ENCODE measurements around the gene PPT1. TPM values are rescaled to one million over a fixed set of nuclear protein-coding genes. Genes with fewer than 3 reads are reported as not detected.

The PPT1 gene
- total RNA-seq, 1 experiment from 2014 or later = 46.8 TPM

- TF ChIP-seq EZH2phosphoT487 (IDR thresholded peaks at IDR 0.05; ENCODE audit: borderline replicate concordance) = no peak
- TF ChIP-seq JUND (IDR thresholded peaks at IDR 0.05) = no peak
- TF ChIP-seq ELF1 (IDR thresholded peaks at IDR 0.05; ENCODE audit: borderline replicate concordance, low read depth) = no peak
- TF ChIP-seq CEBPB (IDR thresholded peaks at IDR 0.05; ENCODE audit: low read depth) = no peak
- no peak for TF ChIP-seq RAD21 (IDR thresholded peaks at IDR 0.05; ENCODE audit: low read depth)
- TF ChIP-seq SP1 (IDR thresholded peaks at IDR 0.05; ENCODE audit: low read depth) = no peak
- TF ChIP-seq ZFX (IDR thresholded peaks at IDR 0.05) = no peak
- TF ChIP-seq, protein P1, sequence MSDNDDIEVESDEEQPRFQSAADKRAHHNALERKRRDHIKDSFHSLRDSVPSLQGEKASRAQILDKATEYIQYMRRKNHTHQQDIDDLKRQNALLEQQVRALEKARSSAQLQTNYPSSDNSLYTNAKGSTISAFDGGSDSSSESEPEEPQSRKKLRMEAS (IDR thresholded peaks at IDR 0.05) = no peak
- TF ChIP-seq ZBTB33 (IDR thresholded peaks at IDR 0.05; ENCODE audit: extremely low read depth, insufficient replicate concordance, low read length) = no peak
- TF ChIP-seq POLR2A (IDR thresholded peaks at IDR 0.05; ENCODE audit: borderline replicate concordance, extremely low read depth, insufficient read depth, insufficient read length) = no peak
- no peak for TF ChIP-seq TCF7L2 (IDR thresholded peaks at IDR 0.05; ENCODE audit: borderline replicate concordance, extremely low read depth, insufficient read depth, insufficient read length)
- TF ChIP-seq, protein P2, sequence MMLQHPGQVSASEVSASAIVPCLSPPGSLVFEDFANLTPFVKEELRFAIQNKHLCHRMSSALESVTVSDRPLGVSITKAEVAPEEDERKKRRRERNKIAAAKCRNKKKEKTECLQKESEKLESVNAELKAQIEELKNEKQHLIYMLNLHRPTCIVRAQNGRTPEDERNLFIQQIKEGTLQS (IDR thresholded peaks at IDR 0.05) = no peak
- no peak for TF ChIP-seq SRF (IDR thresholded peaks at IDR 0.05; ENCODE audit: low read depth)
Measured at GRCh38 chr1:40130892-40131291, 33.8 kb upstream of the PPT1 start (continued).

- no TSS peak for BruUV-seq (replicated peaks)
- no peaks in the 10 kb centered on the region for H4K20me1 ChIP-seq (ENCODE audit: insufficient read depth)
- no peaks in the 10 kb centered on the region for H3K9me3 ChIP-seq (ENCODE audit: control insufficient read depth in 1 of 2, insufficient read depth in 1 of 2, low read depth in 1 of 2, low read length in 2 of 2)
- DNase-seq (ENCODE audit: low read depth, low spot score) (no peak), ATAC-seq (no peak)
- H3K9ac ChIP-seq (ENCODE audit: low read length) = no peak overlapping the region
- peaks cover 3 to 5% of the 10 kb centered on the region in 2 experiments; a peak in 2 of 4 replicates for H3K4me1 ChIP-seq (ENCODE audit: control insufficient read depth in 1 of 2, insufficient read depth in 2 of 2, low read length in 2 of 2)
- no peaks in the 10 kb centered on the region for H3K36me3 ChIP-seq (ENCODE audit: control insufficient read depth in 1 of 2, insufficient read depth in 2 of 2, low read length in 2 of 2)
- no peaks in the 10 kb centered on the region for H3K9me2 ChIP-seq (ENCODE audit: insufficient read depth)
- no peaks in the 10 kb centered on the region for H3K27me3 ChIP-seq (ENCODE audit: insufficient read depth, low read length)
- POLR2A ChIA-PET = no interaction called here
- intact Hi-C loops (cut with micrococcal nuclease) = no loop called here
- no peak overlapping the region for H3K4me2 ChIP-seq (ENCODE audit: low read length)
- CTCF ChIA-PET = no interaction called here
- H3K4me3 ChIP-seq (replicated peaks in 1 of 2; ENCODE audit: low read depth in 1 of 2, low read length in 2 of 2) = no peak overlapping the region
- H3K79me2 ChIP-seq (ENCODE audit: insufficient read depth, low read length) = no peaks in the 10 kb centered on the region
- H2AFZ ChIP-seq (ENCODE audit: low read depth, low read length, poor library complexity, severe bottlenecking) = no peak overlapping the region
- no peak for TF ChIP-seq ZBTB33 (IDR thresholded peaks at IDR 0.05; ENCODE audit: extremely low read depth, insufficient replicate concordance, low read length)
- no peak overlapping the region for H3K27ac ChIP-seq (ENCODE audit: low read depth, low read length)
- RAD21 ChIA-PET (ENCODE audit: low non-redundant PET in 1 of 2, low total read pairs in 2 of 2, uncharacterized antibody in 2 of 2, unreplicated experiment in 2 of 2) = no interaction called here
Measured at GRCh38 chr1:40122855-40123254, 25.8 kb upstream of the PPT1 start.

Measured in HCT116 (cell line).